Stimulated activated CD4-positive, alpha-beta T cell treated with anti-CD3 and anti-CD28 coated beads, TNF-alpha, amount 100 ng/mL, for 1 hour (primary cell): Measurements from ENCODE around the gene MAP1B.

ENCODE experiments used
- DNase-seq, 3 donors: peaks; one replicate each; pipeline ENCODE4 v3.0.0-alpha.2; 2020; ENCODE audit warnings: low read depth in 3 of 3, low spot score in 1 of 3

Gene MAP1B

GRCh38 chr5:72130351-72130761 is 23.1 kb downstream of the MAP1B start:
- DNase-seq: no peak

DNA sequence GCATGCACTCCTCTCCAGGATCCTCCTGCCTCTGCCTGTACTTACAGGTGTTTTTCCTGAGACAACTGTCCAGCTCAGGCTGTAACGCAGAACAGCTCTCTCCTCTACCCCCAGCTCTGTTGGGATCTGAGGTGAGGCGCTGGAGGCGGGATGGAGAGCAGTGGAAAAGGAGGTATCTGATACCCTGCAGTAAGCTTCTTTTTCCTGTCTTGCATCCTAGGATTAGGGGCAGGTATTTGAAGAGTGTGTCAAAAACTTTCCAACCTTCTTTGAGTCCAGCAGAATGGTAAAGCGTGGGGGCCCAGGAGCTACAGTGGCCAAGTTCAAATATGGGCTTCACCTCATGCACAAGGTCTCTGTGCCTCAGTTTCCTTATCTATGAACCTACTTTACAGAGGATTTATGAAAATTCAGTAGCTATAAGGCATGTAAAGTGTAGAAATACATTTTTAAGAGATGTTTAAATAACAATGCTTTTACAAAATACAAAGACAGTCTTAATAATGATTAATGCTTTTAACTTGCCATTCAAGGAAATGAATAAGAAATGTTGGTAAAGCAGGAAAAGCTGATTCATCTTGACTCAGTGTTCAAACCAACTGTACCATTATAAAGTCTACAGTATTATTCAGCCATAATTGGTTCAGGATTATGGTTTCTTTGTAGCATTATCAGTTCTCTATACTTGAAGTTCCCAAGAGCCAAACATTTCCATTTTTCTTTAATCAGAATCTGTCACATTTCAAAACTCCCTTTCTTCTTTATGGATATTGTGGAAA is 26.1 kb downstream of the MAP1B start:
- no peak for DNase-seq

GRCh38 chr5:72134226-72134899 is 27.1 kb downstream of the MAP1B start:
- DNase-seq: no peak

DNA sequence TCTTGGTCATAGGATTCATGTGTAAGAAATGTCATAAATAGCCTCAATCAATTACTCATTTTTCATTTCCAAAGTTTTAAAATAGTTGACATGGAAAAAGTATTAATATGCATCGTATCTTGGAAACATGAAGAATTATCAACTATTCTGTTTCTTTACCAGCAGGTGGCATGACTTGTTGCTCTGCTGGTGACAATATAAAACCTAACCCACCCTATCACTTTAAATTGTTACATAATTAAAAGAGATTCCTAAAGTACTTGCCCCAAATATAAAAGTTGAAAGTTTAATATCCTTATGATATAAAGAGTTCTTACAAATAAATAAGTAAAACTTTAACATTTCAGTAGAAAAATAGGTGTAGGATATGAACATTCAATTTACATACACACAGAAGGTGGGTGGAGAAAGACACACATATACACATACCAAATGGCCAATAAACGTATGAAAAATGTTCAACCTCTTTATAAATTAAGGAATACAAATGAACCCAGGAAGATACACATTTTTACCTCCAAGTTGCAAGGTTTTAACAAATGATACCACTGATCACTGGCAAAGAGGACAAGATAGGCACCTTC is 30.6 kb downstream of the MAP1B start:
- DNase-seq: no peak

DNA sequence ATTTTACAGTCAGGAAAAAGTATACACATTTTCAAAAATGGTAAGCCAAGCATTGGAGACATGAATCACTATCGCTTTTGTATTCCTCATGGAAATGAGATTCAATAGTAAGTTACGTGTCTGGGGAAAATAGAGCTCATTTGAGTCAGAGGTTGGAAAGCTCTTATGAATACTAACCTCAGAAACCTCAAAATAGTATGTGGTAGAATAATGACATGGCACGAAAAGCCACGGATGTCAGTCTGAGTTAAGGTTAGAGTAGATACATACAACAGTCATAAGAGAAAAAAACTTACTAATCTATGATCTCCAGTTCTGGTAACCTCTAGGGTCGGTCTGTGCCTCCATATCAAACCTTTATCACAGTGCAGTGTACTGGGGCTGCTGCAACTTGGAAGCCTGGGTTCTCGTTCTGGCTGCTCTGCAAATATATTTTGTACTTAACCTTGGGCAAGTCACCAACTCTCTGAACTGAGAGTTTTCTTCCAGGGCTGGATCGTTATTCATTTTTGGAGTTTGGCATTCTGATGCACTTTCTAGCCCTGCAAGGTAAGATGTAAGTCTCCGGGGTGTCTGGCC is 31.8 kb downstream of the MAP1B start:
- DNase-seq: no peak

- no peak for DNase-seq
Observed at GRCh38 chr5:72140711-72141110, 33.4 kb downstream of the MAP1B start.

DNA sequence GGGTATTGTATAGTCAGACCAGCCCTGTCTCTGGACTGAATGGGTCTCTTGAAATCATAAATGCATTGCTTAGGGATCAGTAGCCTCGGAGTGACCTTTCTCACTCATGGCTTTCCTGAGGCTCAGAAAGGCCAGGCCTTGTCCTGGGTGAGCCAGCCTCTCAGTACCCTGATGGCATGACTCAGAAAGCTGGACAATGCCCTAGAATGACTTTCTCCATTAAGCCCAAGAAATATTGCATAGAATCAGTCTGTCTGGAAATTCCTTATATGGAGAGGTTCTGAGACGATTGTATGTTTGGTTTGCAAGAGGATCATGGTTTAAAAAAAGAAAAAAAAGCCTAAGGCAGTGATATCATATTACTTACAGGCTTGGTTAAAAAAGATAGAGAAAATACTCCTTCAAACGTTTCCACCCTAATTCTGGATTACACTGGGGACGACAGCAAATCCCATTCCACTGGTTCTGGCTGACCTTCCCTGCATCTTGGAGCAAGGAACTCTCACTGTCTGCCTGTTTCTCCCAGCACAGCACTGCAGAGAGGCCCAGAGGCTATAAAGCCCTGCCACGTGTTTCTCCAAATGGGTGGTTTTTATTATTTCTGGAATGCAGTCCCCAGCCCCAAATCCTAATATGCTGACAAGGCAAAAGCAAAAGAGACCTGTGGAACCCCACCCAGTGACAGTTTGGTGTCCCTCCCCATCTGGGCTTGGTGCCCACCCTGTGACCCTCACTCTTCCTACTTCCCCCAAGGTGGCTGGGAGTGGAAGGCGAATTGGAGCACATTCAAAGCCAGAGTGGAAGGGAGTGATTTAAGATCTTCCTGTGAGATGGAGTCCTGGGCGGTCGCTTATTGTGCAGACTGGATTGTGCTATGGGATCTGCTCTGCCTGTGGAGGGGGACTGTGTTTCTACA is 34.4 kb downstream of the MAP1B start:
- no peak for DNase-seq

GRCh38 chr5:72144762-72145161 is 37.5 kb downstream of the MAP1B start:
- no peak for DNase-seq

DNA sequence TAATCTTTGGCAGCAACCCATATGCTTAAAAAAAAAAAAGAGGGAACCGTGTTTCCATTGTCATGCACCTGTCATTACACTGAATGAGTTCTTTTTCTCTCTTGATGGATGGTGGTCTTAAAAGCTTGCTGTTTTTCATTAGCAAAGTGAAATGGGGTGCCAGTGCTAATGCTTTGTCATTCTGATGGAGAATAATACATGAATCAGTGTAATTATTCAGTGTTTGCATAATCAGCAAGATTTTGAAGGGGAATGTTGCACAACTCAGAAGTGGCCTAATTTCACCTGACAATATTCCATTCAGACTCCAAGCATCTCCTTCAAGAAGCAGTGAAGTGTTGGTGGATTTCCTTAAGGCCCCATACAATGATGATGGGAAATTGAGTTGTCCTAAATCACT is 38.1 kb downstream of the MAP1B start:
- DNase-seq: no peak

GRCh38 chr5:72146056-72146455 is 38.8 kb downstream of the MAP1B start:
- no peak for DNase-seq

GRCh38 chr5:72147569-72147968 is 40.3 kb downstream of the MAP1B start:
- DNase-seq: no peak

GRCh38 chr5:72149742-72150141 is 42.5 kb downstream of the MAP1B start:
- DNase-seq: no peak

GRCh38 chr5:72151169-72151568 is 43.9 kb downstream of the MAP1B start:
- DNase-seq: no peak

- DNase-seq: no peak
Observed at GRCh38 chr5:72151646-72152045, 44.4 kb downstream of the MAP1B start.

DNA sequence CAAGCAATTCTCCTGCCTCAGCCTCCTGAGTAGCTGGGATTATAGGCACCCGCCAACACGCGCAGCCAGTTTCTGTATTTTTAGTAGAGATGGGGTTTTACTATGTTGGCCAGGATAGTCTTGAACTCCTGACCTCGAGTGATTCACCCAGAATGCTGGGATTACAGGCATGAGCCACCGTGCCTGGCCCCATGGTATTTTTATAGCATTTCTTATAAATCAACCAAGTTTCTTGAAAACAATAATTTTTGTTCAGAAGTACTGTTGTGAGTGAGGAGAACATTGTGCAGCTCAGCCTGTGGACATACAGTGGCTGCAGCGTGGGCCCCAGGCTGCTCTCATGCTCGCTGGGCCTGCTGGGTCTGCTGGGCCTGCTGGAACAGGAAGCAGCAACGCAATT is 45.3 kb downstream of the MAP1B start:
- DNase-seq: no peak

DNA sequence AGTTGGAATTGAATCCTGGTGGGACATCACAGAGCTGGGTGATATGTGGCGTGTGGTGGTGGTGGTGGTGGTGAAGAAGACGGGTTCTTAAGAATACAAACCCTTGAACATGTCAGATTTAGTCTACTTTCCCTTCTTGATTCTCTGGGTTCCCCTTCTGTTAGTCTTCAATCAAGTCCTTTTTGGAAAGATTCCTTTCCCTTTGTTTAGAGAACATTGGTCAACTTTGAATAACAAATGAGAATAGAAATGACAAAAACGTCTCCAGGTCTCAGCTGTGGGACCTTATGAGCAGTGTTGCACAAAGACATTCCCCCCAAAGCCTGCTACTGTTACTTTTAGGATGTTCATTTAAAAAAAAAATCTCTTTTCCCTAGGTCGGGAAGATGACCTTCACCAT is 46.3 kb downstream of the MAP1B start:
- DNase-seq: no peak

DNA sequence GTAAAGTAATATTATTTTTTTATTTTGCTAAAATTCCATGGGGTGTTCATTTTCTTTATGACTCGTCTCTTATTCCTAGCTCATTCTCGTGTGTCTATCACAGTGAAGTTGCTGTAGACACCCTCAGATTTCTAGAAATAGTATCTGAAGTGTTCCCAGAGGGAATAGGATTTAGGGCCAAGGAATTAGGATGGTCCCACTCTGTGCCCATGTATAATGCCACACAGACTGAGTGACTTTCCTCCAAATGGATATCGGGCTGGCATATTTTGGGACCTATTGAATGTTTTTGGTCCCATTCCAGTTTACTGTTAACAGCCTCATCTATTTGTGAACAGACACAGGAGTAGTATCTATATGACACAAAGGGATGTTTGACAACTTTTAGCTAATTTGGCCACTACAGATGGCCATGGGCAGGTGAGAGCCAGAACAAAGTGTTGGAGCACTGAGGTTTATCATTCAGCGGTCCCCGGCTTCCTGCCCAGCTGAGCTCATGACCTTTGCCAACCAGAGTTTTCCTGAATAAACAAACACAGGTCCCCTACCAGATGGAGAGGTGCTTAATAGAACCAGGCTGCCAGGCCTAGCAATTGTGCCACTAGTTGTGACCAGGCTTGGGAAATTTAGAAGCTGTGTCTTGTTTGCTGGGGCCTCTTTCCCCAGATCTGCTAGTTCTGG is 46.9 kb downstream of the MAP1B start:
- DNase-seq: no peak

GRCh38 chr5:72156946-72157624 is 49.8 kb downstream of the MAP1B start:
- DNase-seq: no peak

GRCh38 chr5:72157625-72157962 is 50.3 kb downstream of the MAP1B start:
- no peak for DNase-seq

DNA sequence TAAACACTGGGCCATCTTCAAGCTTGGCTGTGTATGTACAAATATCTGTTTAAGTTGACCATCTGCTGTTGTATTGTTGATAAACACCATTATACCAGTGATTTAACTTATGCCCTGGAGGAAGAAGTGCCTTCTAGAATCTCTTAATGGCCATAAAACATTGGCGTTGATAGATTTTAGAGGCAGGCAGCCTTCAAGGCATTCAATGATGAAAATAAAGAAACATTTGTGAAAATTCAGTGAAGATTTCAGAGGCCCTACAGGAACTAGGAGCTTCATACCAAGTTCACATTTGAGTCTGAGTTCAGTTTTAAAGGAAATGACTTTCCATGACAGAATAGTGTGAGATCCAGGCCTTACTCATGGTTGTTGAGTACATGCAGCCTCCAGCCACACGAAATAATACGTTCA is 52.2 kb downstream of the MAP1B start:
- no peak for DNase-seq
